T-helper 1 cell treated with Interleukin-12 subunit alpha and Interleukin-12 subunit beta and Interleukin-4 antibody, amounts not matched to agents 30 ng/mL and 1 ng/mL, for 36 hours (primary cell): ENCODE data around the gene CCDC158. TPM values are rescaled to one million over a fixed set of nuclear protein-coding genes. Genes with fewer than 3 reads are reported as not detected.
"Not testable (repeated sequence)": the region's sequence is repeated elsewhere in the genome, so short reads cannot be mapped to it uniquely, and the experiment has no call there.

Source experiments
- intact Hi-C: fragments of 100-400 bp; cut with micrococcal nuclease; formaldehyde crosslinking; loops from one replicate; pipeline ENCODE4 v1.15.1; 2024
- total RNA-seq: library from RNA; stranded (reverse); gene quantifications from 2 replicates; pipeline ENCODE4 v1.2.3, GENCODE V29; 2022

CCDC158 gene
- total RNA-seq, 1 donor from 2014 or later = not detected

- intact Hi-C loops = loop anchor here (10.0 kb wide), 1 partner anchor 380 kb away; the partner anchor contains the start of gene SDAD1
These were observed 46.1 kb downstream of the CCDC158 start for GRCh38 chr4:76374798-76375197.

- intact Hi-C loops = loop anchor here (10.0 kb wide), 1 partner anchor 379 kb away; the partner anchor contains the start of gene SDAD1
These were observed 46.9 kb downstream of the CCDC158 start for GRCh38 chr4:76373919-76374552.

- intact Hi-C loops = no loop called here
These were observed 54.2 kb downstream of the CCDC158 start for GRCh38 chr4:76366737-76367136.

GRCh38 chr4:76365636-76366035, 55.3 kb downstream of the CCDC158 start:
- intact Hi-C loops = no loop called here

- intact Hi-C loops = no loop called here
These were observed 56.2 kb downstream of the CCDC158 start for GRCh38 chr4:76364763-76365162.

GRCh38 chr4:76363556-76364290, 57.2 kb downstream of the CCDC158 start:
- intact Hi-C loops = no loop called here

- intact Hi-C loops = no loop called here
These were observed 59.1 kb downstream of the CCDC158 start for GRCh38 chr4:76361689-76362412.

GRCh38 chr4:76359881-76360466, 61.0 kb downstream of the CCDC158 start:
- intact Hi-C loops = not testable (repeated sequence)

- intact Hi-C loops = no loop called here
These were observed 63.0 kb downstream of the CCDC158 start for GRCh38 chr4:76357981-76358380.

GRCh38 chr4:76354517-76355473, 66.1 kb downstream of the CCDC158 start:
- intact Hi-C loops = loop anchor here (2.0 kb wide), 1 partner anchor 50 kb away; no protein-coding TSS in a partner anchor

GRCh38 chr4:76342803-76343202, 78.1 kb downstream of the CCDC158 start:
- intact Hi-C loops = no loop called here

GRCh38 chr4:76342191-76342590, 78.8 kb downstream of the CCDC158 start:
- intact Hi-C loops = no loop called here

- intact Hi-C loops = no loop called here
These were observed 79.9 kb downstream of the CCDC158 start for GRCh38 chr4:76341063-76341462.

GRCh38 chr4:76339364-76339763, 81.6 kb downstream of the CCDC158 start:
- intact Hi-C loops = no loop called here

- intact Hi-C loops = no loop called here
These were observed 86.1 kb downstream of the CCDC158 start for GRCh38 chr4:76334885-76335284.

- intact Hi-C loops = no loop called here
These were observed 94.4 kb downstream of the CCDC158 start for GRCh38 chr4:76326515-76326914.

GRCh38 chr4:76325072-76325471, 95.9 kb downstream of the CCDC158 start:
- intact Hi-C loops = no loop called here

GRCh38 chr4:76322236-76322635, 98.7 kb downstream of the CCDC158 start:
- intact Hi-C loops = no loop called here

GRCh38 chr4:76316131-76316530, 104.8 kb downstream of the CCDC158 start:
- intact Hi-C loops = no loop called here

GRCh38 chr4:76315267-76315918, 105.5 kb downstream of the CCDC158 start:
- intact Hi-C loops = no loop called here
